Measurements from ENCODE around the gene TRPC4.

DNA sequence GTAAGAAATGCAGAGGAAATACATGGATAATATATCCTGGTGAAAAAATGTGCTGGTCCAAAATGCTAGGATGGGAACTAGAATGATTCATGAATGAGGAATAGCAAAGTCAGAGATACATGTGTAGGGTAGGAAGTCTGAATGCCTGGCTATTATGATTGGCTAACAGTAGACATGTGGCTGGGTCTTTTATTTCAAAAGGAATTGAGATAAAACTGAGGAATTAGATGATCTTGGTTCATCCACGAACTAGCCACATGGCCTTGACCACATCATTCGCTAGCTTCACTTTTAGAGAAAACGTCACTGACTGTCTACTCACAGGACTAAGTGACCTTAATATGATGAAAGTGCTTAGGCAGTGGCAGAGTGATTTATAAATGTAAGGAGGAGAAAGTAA, 103.1 kb downstream of the TRPC4 start:
- TF ChIP-seq, protein P1, sequence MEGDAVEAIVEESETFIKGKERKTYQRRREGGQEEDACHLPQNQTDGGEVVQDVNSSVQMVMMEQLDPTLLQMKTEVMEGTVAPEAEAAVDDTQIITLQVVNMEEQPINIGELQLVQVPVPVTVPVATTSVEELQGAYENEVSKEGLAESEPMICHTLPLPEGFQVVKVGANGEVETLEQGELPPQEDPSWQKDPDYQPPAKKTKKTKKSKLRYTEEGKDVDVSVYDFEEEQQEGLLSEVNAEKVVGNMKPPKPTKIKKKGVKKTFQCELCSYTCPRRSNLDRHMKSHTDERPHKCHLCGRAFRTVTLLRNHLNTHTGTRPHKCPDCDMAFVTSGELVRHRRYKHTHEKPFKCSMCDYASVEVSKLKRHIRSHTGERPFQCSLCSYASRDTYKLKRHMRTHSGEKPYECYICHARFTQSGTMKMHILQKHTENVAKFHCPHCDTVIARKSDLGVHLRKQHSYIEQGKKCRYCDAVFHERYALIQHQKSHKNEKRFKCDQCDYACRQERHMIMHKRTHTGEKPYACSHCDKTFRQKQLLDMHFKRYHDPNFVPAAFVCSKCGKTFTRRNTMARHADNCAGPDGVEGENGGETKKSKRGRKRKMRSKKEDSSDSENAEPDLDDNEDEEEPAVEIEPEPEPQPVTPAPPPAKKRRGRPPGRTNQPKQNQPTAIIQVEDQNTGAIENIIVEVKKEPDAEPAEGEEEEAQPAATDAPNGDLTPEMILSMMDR (IDR thresholded peaks at IDR 0.05) = no peak
- TF ChIP-seq POLR2A (IDR thresholded peaks at IDR 0.05; ENCODE audit: low read length) = no peak

Data from A549 (cell line).